GM12801 (cell line): Measurements from ENCODE around the gene MICB.

Experiments used
- CTCF ChIP-seq: IDR thresholded peaks from one replicate; pipeline ENCODE4 v1.5.1; 2011; ENCODE audit warnings: control low read depth; ENCODE audit not compliant: insufficient read length; ENCODE audit errors: extremely low read depth

The MICB gene

GRCh38 chr6:31477521-31477920 lies 20.4 kb upstream of the MICB start:
- TF ChIP-seq CTCF, result no peak

GRCh38 chr6:31478186-31478950 lies 19.6 kb upstream of the MICB start:
- no peak for TF ChIP-seq CTCF

- no peak for TF ChIP-seq CTCF
These were observed 18.6 kb upstream of the MICB start for GRCh38 chr6:31479151-31479932.

- no peak for TF ChIP-seq CTCF
These were observed 17.9 kb upstream of the MICB start for GRCh38 chr6:31479933-31480535.

GRCh38 chr6:31480574-31480973 lies 17.4 kb upstream of the MICB start:
- TF ChIP-seq CTCF, result no peak

- TF ChIP-seq CTCF, result no peak
These were observed 14.6 kb upstream of the MICB start for GRCh38 chr6:31483392-31483791.

- TF ChIP-seq CTCF, result no peak
These were observed 12.9 kb upstream of the MICB start for GRCh38 chr6:31485055-31485454.
